Body of pancreas (tissue), 4 donors: Measurements from ENCODE around the gene CHN2. TPM values are rescaled to one million over a fixed set of nuclear protein-coding genes. Genes with fewer than 3 reads are reported as not detected.

Source experiments
- ATAC-seq: fragments of 150-250 bp; one replicate; pipeline ENCODE4 v1.9.1; 2016
- DNase-seq, 4 donors: peaks; one replicate each; pipeline ENCODE4 v3.0.0-alpha.2; 2019
- H3K27ac ChIP-seq, 4 donors: fragments of 200-600 bp; sonication (generic); 1 replicate in 3 of 4; 2 replicates in 1 of 4; pipeline versions ENCODE4 v1.5.1 to v1.6.1; 2016 to 2019; ENCODE audit warnings: mild to moderate bottlenecking in 1 of 4, mixed read lengths in 1 of 4, moderate library complexity in 1 of 4
- H3K27me3 ChIP-seq, 2 donors: fragments of 200-600 bp; sonication (generic); one replicate each; pipeline ENCODE4 v1.6.0; 2016; ENCODE audit warnings: mild to moderate bottlenecking in 1 of 2
- H3K36me3 ChIP-seq, 2 donors: fragments of 200-600 bp; sonication (generic); replicated peaks in 1 of 2; 2 replicates each; pipeline ENCODE4 v1.5.1; 2016; ENCODE audit warnings: low read depth in 2 of 2; ENCODE audit not compliant: insufficient read depth in 1 of 2
- H3K4me1 ChIP-seq: fragments of 200-600 bp; sonication (generic); one replicate; pipeline ENCODE4 v1.6.0; 2016
- H3K4me3 ChIP-seq, 2 donors: fragments of 200-600 bp; sonication (generic); 1 replicate in 1 of 2; 2 replicates in 1 of 2; pipeline ENCODE4 v1.5.1; 2016 to 2019
- H3K9me3 ChIP-seq, 3 donors: fragments of 200-600 bp; sonication (generic); 1 replicate in 2 of 3; 2 replicates in 1 of 3; pipeline ENCODE4 v1.5.1; 2016
- CTCF ChIP-seq, 7 experiments: fragments of 450-650 bp in 4 of 7; fragments of 200-600 bp in 3 of 7; sonication (generic) in 3 of 7; IDR thresholded peaks; one replicate each; pipeline ENCODE4 v1.5.1; 2016 to 2019; ENCODE audit warnings: antibody characterized with exemption in 7 of 7
- POLR2A ChIP-seq, 3 donors: fragments of 450-650 bp; IDR thresholded peaks; one replicate each; pipeline ENCODE4 v1.6.1; 2016; ENCODE audit warnings: antibody characterized with exemption in 3 of 3, mild to moderate bottlenecking in 2 of 3
- WGBS, 2 donors: methylation state at CpG; one replicate each; pipeline ENCODE4 v1.1.5; 2017; 5-methylcytosine and 5-hydroxymethylcytosine counted together
- intact Hi-C: fragments of 100-400 bp; cut with DNase I; formaldehyde crosslinking; loops from one replicate; pipeline ENCODE4 v1.15.1; 2023
- total RNA-seq, 2 donors: library from RNA; depleted of rRNA; stranded (reverse); fragments of >200 nt; gene quantifications; one replicate each; pipeline ENCODE4 v1.1.0, GENCODE V29; 2016

The CHN2 gene
- total RNA-seq, 2 donors from 2014 or later: 55.7 to 58.6 TPM

GRCh38 chr7:29499932-29500331 lies 305.4 kb downstream of the CHN2 start:
- Histone ChIP-seq H3K27ac (no peak overlapping the region), H3K27me3 (no peaks in the 10 kb centered on the region), H3K4me1 (peaks cover 29% of the 10 kb centered on the region), H3K36me3 (peaks cover 0 to 1% of the 10 kb centered on the region in 2 donors), H3K9me3 (no peaks in the 10 kb centered on the region), H3K4me3 (no peak overlapping the region)
- no peak for DNase-seq
- TF ChIP-seq CTCF (IDR thresholded peaks at IDR 0.05): no peak
- TF ChIP-seq POLR2A (IDR thresholded peaks at IDR 0.05): no peak
- WGBS, 2 donors: 91 to 98% methylated on average over 3 of the region's 3 CpGs
- intact Hi-C loops: no loop called here
- ATAC-seq: no peak

- Histone ChIP-seq H3K27me3 (no peaks in the 10 kb centered on the region), H3K27ac (no peak overlapping the region), H3K36me3 (peaks cover 0 to 7% of the 10 kb centered on the region in 2 donors), H3K4me1 (peaks cover 21% of the 10 kb centered on the region), H3K9me3 (no peaks in the 10 kb centered on the region), H3K4me3 (no peak overlapping the region)
- intact Hi-C loops: no loop called here
- TF ChIP-seq CTCF (IDR thresholded peaks at IDR 0.05): no peak
- no peak for TF ChIP-seq POLR2A (IDR thresholded peaks at IDR 0.05)
- WGBS, 2 donors: 96 to 99% methylated on average over 3 of the region's 3 CpGs
- ATAC-seq (no peak), DNase-seq (no peak)
Observed at GRCh38 chr7:29500719-29501118, 306.1 kb downstream of the CHN2 start.

- Histone ChIP-seq H3K27me3 (no peaks in the 10 kb centered on the region), H3K4me1 (peaks cover 7% of the 10 kb centered on the region), H3K4me3 (no peak overlapping the region), H3K27ac (no peak overlapping the region), H3K9me3 (no peaks in the 10 kb centered on the region), H3K36me3 (peaks cover 0 to 7% of the 10 kb centered on the region in 2 donors)
- DNase-seq (no peak), ATAC-seq (no peak)
- intact Hi-C loops: no loop called here
- WGBS, 2 donors: 76 to 87% methylated on average over 2 of the region's 2 CpGs
- TF ChIP-seq POLR2A (IDR thresholded peaks at IDR 0.05) (no peak), CTCF (IDR thresholded peaks at IDR 0.05) (no peak)
Observed at GRCh38 chr7:29502133-29502532, 307.6 kb downstream of the CHN2 start.

- Histone ChIP-seq H3K4me3 (no peak overlapping the region), H3K27me3 (no peaks in the 10 kb centered on the region), H3K9me3 (no peaks in the 10 kb centered on the region), H3K27ac (no peak overlapping the region), H3K36me3 (peaks cover 0 to 14% of the 10 kb centered on the region in 2 donors), H3K4me1 (no peaks in the 10 kb centered on the region)
- DNase-seq (no peak), ATAC-seq (no peak)
- intact Hi-C loops: no loop called here
- 73 to 90% methylated on average over 4 of the region's 4 CpGs for WGBS, 2 donors
- TF ChIP-seq CTCF (IDR thresholded peaks at IDR 0.05): no peak
- TF ChIP-seq POLR2A (IDR thresholded peaks at IDR 0.05): no peak
Observed at GRCh38 chr7:29505931-29506330, 311.4 kb downstream of the CHN2 start.

- no peak overlapping the region for H3K27ac ChIP-seq
- H3K36me3 ChIP-seq: peaks cover 0 to 14% of the 10 kb centered on the region in 2 donors
- H3K27me3 ChIP-seq: no peaks in the 10 kb centered on the region
- no peak overlapping the region for H3K4me3 ChIP-seq
- ATAC-seq: no peak
- peak in 1 of 4 donors; percentile 26 for DNase-seq
- no peaks in the 10 kb centered on the region for H3K4me1 ChIP-seq
- no peak for TF ChIP-seq POLR2A (IDR thresholded peaks at IDR 0.05)
- no peak for TF ChIP-seq CTCF (IDR thresholded peaks at IDR 0.05)
- H3K9me3 ChIP-seq: no peaks in the 10 kb centered on the region
- intact Hi-C loops: no loop called here
- WGBS, 2 donors: 66 to 67% methylated on average over 5 of the region's 5 CpGs
Observed at GRCh38 chr7:29508608-29509007, 314.0 kb downstream of the CHN2 start.
